ENCODE measurements around the gene LBHD2.
"Not testable (repeated sequence)": the region's sequence is repeated elsewhere in the genome, so short reads cannot be mapped to it uniquely, and the experiment has no call there.

Gene LBHD2

GRCh38 chr14:103101963-103102688 is 18.1 kb downstream of the LBHD2 start:
- DNase-seq = peak in 1 of 10 donors; percentile 55
- intact Hi-C loops (cut with DNase I) = no loop called here

- intact Hi-C loops (cut with DNase I) = no loop called here
- peak in 1 of 10 donors; percentile 70 for DNase-seq
These were observed 18.8 kb downstream of the LBHD2 start for GRCh38 chr14:103102689-103103260.

GRCh38 chr14:103103461-103104388 is 19.7 kb downstream of the LBHD2 start:
- peak in 2 of 10 donors; percentile 72 to 84 for DNase-seq

GRCh38 chr14:103104389-103104653 is 20.3 kb downstream of the LBHD2 start:
- intact Hi-C loops (cut with DNase I) = loop anchor here (2.0 kb wide), 1 partner anchor 80 kb away; no protein-coding TSS in a partner anchor
- DNase-seq = no peak

More at GRCh38 chr14:103103461-103104388, 19.7 kb downstream of the LBHD2 start:
- intact Hi-C loops (cut with DNase I) = loop anchor here (2.0 kb wide), 1 partner anchor 81 kb away; no protein-coding TSS in a partner anchor

GRCh38 chr14:103104654-103105452 is 20.8 kb downstream of the LBHD2 start:
- intact Hi-C loops (cut with DNase I) = loop anchor here (1.0 to 2.0 kb wide), 2 partner anchors 80 to 188 kb away; no protein-coding TSS in a partner anchor
- peak in 9 of 10 donors; percentile 49 to 94 (median 69) for DNase-seq

- intact Hi-C loops (cut with DNase I) = loop anchor here (1.0 to 2.0 kb wide), 2 partner anchors 79 to 188 kb away; no protein-coding TSS in a partner anchor
- DNase-seq = peak in 1 of 10 donors; percentile 59
These were observed 21.7 kb downstream of the LBHD2 start for GRCh38 chr14:103105580-103106150.

- no peak for DNase-seq
- intact Hi-C loops (cut with DNase I) = no loop called here
These were observed 23.4 kb downstream of the LBHD2 start for GRCh38 chr14:103107455-103107854.

- intact Hi-C loops (cut with DNase I) = no loop called here
- DNase-seq = no peak
These were observed 24.1 kb downstream of the LBHD2 start for GRCh38 chr14:103107941-103108748.

GRCh38 chr14:103108749-103109207 is 24.8 kb downstream of the LBHD2 start:
- intact Hi-C loops (cut with DNase I) = no loop called here
- DNase-seq = no peak

- no peak for DNase-seq
- intact Hi-C loops (cut with DNase I) = no loop called here
These were observed 25.8 kb downstream of the LBHD2 start for GRCh38 chr14:103109535-103110441.

- no peak for DNase-seq
These were observed 26.7 kb downstream of the LBHD2 start for GRCh38 chr14:103110681-103111231.

GRCh38 chr14:103111232-103111868 is 27.3 kb downstream of the LBHD2 start:
- no peak for DNase-seq
- intact Hi-C loops (cut with DNase I) = no loop called here

More at GRCh38 chr14:103110681-103111231, 26.7 kb downstream of the LBHD2 start:
- intact Hi-C loops (cut with DNase I) = no loop called here

- no peak for DNase-seq
- intact Hi-C loops (cut with DNase I) = no loop called here
These were observed 28.6 kb downstream of the LBHD2 start for GRCh38 chr14:103112400-103113243.

- intact Hi-C loops (cut with DNase I) = no loop called here
- no peak for DNase-seq
These were observed 29.3 kb downstream of the LBHD2 start for GRCh38 chr14:103113303-103113702.

GRCh38 chr14:103113774-103114173 is 29.8 kb downstream of the LBHD2 start:
- intact Hi-C loops (cut with DNase I) = no loop called here
- no peak for DNase-seq

- intact Hi-C loops (cut with DNase I); DNase-seq: not testable (repeated sequence)
These were observed 31.2 kb downstream of the LBHD2 start for GRCh38 chr14:103115086-103115679.

All from posterior cingulate gyrus (tissue), 11 donors.